ENCODE data around the gene SYNE1.

- no peak for TF ChIP-seq YY1 (IDR thresholded peaks at IDR 0.05; ENCODE audit: insufficient read depth, insufficient read length)
- TF ChIP-seq ZNF274 (IDR thresholded peaks at IDR 0.05; ENCODE audit: low read depth, low read length), result no peak
- no peak for TF ChIP-seq SUZ12 (IDR thresholded peaks at IDR 0.05; ENCODE audit: extremely low read depth, insufficient read depth, insufficient read length)
Observed at GRCh38 chr6:152150196-152150595, 487.0 kb downstream of the SYNE1 start.
